ENCODE data around the gene NT5DC3. TPM values are rescaled to one million over a fixed set of nuclear protein-coding genes. Genes with fewer than 3 reads are reported as not detected.

The NT5DC3 gene
- total and polyA plus RNA-seq, 2 donors = 13.1 to 21.4 TPM

GRCh38 chr12:103785243-103786031 lies 55.6 kb downstream of the NT5DC3 start:
- no peaks in the 10 kb centered on the region for H3K36me3 ChIP-seq (ENCODE audit: insufficient read depth)
- no peak overlapping the region for H3K27ac ChIP-seq (ENCODE audit: low read depth)
- H3K4me1 ChIP-seq (ENCODE audit: insufficient read depth) = no peaks in the 10 kb centered on the region
- no peak for DNase-seq (ENCODE audit: extremely low spot score)
- no peak overlapping the region for H3K4me3 ChIP-seq (ENCODE audit: low read depth, low read length)
- 77% methylated on average over 4 of the region's 4 CpGs for WGBS

GRCh38 chr12:103783744-103784664 lies 57.0 kb downstream of the NT5DC3 start:
- no peak overlapping the region for H3K4me3 ChIP-seq (ENCODE audit: low read depth, low read length)
- no peak overlapping the region for H3K27ac ChIP-seq (ENCODE audit: low read depth)
- WGBS = 79% methylated on average over 5 of the region's 5 CpGs
- H3K36me3 ChIP-seq (ENCODE audit: insufficient read depth) = no peaks in the 10 kb centered on the region
- H3K4me1 ChIP-seq (ENCODE audit: insufficient read depth) = no peaks in the 10 kb centered on the region
- DNase-seq (ENCODE audit: extremely low spot score) = no peak

GRCh38 chr12:103782399-103782798 lies 58.6 kb downstream of the NT5DC3 start:
- Histone ChIP-seq H3K4me3 (ENCODE audit: low read depth, low read length) (no peak overlapping the region), H3K27ac (ENCODE audit: low read depth) (no peak overlapping the region), H3K36me3 (ENCODE audit: insufficient read depth) (no peaks in the 10 kb centered on the region), H3K4me1 (ENCODE audit: insufficient read depth) (no peaks in the 10 kb centered on the region)
- over 99% methylated on average over 3 of the region's 3 CpGs for WGBS
- DNase-seq (ENCODE audit: extremely low spot score) = no peak

- H3K4me3 ChIP-seq (ENCODE audit: low read depth, low read length) = no peak overlapping the region
- no peak overlapping the region for H3K27ac ChIP-seq (ENCODE audit: low read depth)
- DNase-seq (ENCODE audit: extremely low spot score) = no peak
- no peaks in the 10 kb centered on the region for H3K4me1 ChIP-seq (ENCODE audit: insufficient read depth)
- WGBS = 98% methylated on average over 3 of the region's 3 CpGs
- H3K36me3 ChIP-seq (ENCODE audit: insufficient read depth) = no peaks in the 10 kb centered on the region
These were observed 60.0 kb downstream of the NT5DC3 start for GRCh38 chr12:103780992-103781391.

GRCh38 chr12:103780093-103780440 lies 61.0 kb downstream of the NT5DC3 start:
- no peak overlapping the region for H3K4me3 ChIP-seq (ENCODE audit: low read depth, low read length)
- no peaks in the 10 kb centered on the region for H3K36me3 ChIP-seq (ENCODE audit: insufficient read depth)
- no peak overlapping the region for H3K27ac ChIP-seq (ENCODE audit: low read depth)
- DNase-seq (ENCODE audit: extremely low spot score) = no peak
- 94% methylated on average over 4 of the region's 4 CpGs for WGBS
- no peaks in the 10 kb centered on the region for H3K4me1 ChIP-seq (ENCODE audit: insufficient read depth)

- H3K36me3 ChIP-seq (ENCODE audit: insufficient read depth) = no peaks in the 10 kb centered on the region
- DNase-seq (ENCODE audit: extremely low spot score) = no peak
- no peak overlapping the region for H3K4me3 ChIP-seq (ENCODE audit: low read depth, low read length)
- H3K27ac ChIP-seq (ENCODE audit: low read depth) = no peak overlapping the region
- WGBS = 74% methylated on average over 7 of the region's 7 CpGs
- no peaks in the 10 kb centered on the region for H3K4me1 ChIP-seq (ENCODE audit: insufficient read depth)
These were observed 61.5 kb downstream of the NT5DC3 start for GRCh38 chr12:103779410-103780092.

GRCh38 chr12:103778781-103779180 lies 62.3 kb downstream of the NT5DC3 start:
- DNase-seq (ENCODE audit: extremely low spot score) = no peak
- Histone ChIP-seq H3K4me1 (ENCODE audit: insufficient read depth) (no peaks in the 10 kb centered on the region), H3K4me3 (ENCODE audit: low read depth, low read length) (no peak overlapping the region), H3K36me3 (ENCODE audit: insufficient read depth) (no peaks in the 10 kb centered on the region), H3K27ac (ENCODE audit: low read depth) (no peak overlapping the region)
- WGBS = 47% methylated on average over 6 of the region's 6 CpGs

GRCh38 chr12:103774977-103775560 lies 66.0 kb downstream of the NT5DC3 start:
- 91% methylated on average over 10 of the region's 10 CpGs for WGBS
- Histone ChIP-seq H3K27ac (ENCODE audit: low read depth) (no peak overlapping the region), H3K4me3 (ENCODE audit: low read depth, low read length) (no peak overlapping the region), H3K36me3 (ENCODE audit: insufficient read depth) (no peaks in the 10 kb centered on the region), H3K4me1 (ENCODE audit: insufficient read depth) (no peaks in the 10 kb centered on the region)
- no peak for DNase-seq (ENCODE audit: extremely low spot score)

GRCh38 chr12:103773109-103773910 lies 67.7 kb downstream of the NT5DC3 start:
- Histone ChIP-seq H3K27ac (ENCODE audit: low read depth) (no peak overlapping the region), H3K4me1 (ENCODE audit: insufficient read depth) (no peaks in the 10 kb centered on the region), H3K36me3 (ENCODE audit: insufficient read depth) (no peaks in the 10 kb centered on the region), H3K4me3 (ENCODE audit: low read depth, low read length) (no peak overlapping the region)
- DNase-seq (ENCODE audit: extremely low spot score) = no peak
- 63% methylated on average over 4 of the region's 4 CpGs for WGBS

- H3K36me3 ChIP-seq (ENCODE audit: insufficient read depth) = no peaks in the 10 kb centered on the region
- H3K4me1 ChIP-seq (ENCODE audit: insufficient read depth) = no peaks in the 10 kb centered on the region
- H3K27ac ChIP-seq (ENCODE audit: low read depth) = no peak overlapping the region
- WGBS = 85% methylated on average over 7 of the region's 7 CpGs
- no peak overlapping the region for H3K4me3 ChIP-seq (ENCODE audit: low read depth, low read length)
- DNase-seq (ENCODE audit: extremely low spot score) = no peak
These were observed 68.5 kb downstream of the NT5DC3 start for GRCh38 chr12:103772367-103773108.

- Histone ChIP-seq H3K36me3 (ENCODE audit: insufficient read depth) (no peaks in the 10 kb centered on the region), H3K4me3 (ENCODE audit: low read depth, low read length) (no peak overlapping the region), H3K27ac (ENCODE audit: low read depth) (no peak overlapping the region), H3K4me1 (ENCODE audit: insufficient read depth) (no peaks in the 10 kb centered on the region)
- no peak for DNase-seq (ENCODE audit: extremely low spot score)
- WGBS = 19% methylated on average over 3 of the region's 3 CpGs
These were observed 69.6 kb downstream of the NT5DC3 start for GRCh38 chr12:103771466-103771865.

GRCh38 chr12:103769240-103769945 lies 71.6 kb downstream of the NT5DC3 start:
- no peak for DNase-seq (ENCODE audit: extremely low spot score)
- WGBS = 92% methylated on average over 9 of the region's 9 CpGs
- H3K36me3 ChIP-seq (ENCODE audit: insufficient read depth) = no peaks in the 10 kb centered on the region
- no peak overlapping the region for H3K4me3 ChIP-seq (ENCODE audit: low read depth, low read length)
- no peaks in the 10 kb centered on the region for H3K4me1 ChIP-seq (ENCODE audit: insufficient read depth)
- no peak overlapping the region for H3K27ac ChIP-seq (ENCODE audit: low read depth)
